ENCODE data around the gene PARP12. TPM values are rescaled to one million over a fixed set of nuclear protein-coding genes. Genes with fewer than 3 reads are reported as not detected.

Gene PARP12
- total RNA-seq, 2 donors from 2014 or later = 40.4 to 48.6 TPM

DNA sequence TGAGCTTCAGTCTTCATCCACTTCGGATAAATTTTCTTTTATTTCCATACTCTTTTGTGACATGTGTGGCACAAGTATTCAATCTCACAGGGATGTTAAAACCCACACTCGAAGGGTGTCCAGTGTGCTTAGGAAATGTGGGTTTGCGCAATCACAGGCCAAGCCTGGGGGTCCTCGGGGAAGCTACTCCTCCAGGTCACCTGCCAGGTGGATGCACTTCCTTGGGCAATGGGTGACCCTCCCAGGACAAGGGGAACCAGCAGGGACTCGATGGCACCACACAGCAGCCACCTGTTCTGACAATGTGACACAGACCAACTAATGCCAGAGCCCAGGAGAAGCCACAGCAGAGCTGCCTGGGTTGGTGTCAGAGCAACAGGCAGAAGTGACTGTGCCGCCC, 39.0 kb downstream of the PARP12 start:
- Mint-ChIP-seq H3K27ac (peak overlapping the region in 1 of 2 donors; percentile 42), H3K4me1 (ENCODE audit: low read depth in 2 of 2) (peaks cover 0 to 8% of the 10 kb centered on the region in 2 donors), H3K36me3 (peaks cover 11% of the 10 kb centered on the region), H3K4me3 (no peak overlapping the region), H3K27me3 (no peaks in the 10 kb centered on the region), H3K9me3 (no peaks in the 10 kb centered on the region)
- ATAC-seq (no peak), DNase-seq (ENCODE audit: low spot score) (no peak)

DNA sequence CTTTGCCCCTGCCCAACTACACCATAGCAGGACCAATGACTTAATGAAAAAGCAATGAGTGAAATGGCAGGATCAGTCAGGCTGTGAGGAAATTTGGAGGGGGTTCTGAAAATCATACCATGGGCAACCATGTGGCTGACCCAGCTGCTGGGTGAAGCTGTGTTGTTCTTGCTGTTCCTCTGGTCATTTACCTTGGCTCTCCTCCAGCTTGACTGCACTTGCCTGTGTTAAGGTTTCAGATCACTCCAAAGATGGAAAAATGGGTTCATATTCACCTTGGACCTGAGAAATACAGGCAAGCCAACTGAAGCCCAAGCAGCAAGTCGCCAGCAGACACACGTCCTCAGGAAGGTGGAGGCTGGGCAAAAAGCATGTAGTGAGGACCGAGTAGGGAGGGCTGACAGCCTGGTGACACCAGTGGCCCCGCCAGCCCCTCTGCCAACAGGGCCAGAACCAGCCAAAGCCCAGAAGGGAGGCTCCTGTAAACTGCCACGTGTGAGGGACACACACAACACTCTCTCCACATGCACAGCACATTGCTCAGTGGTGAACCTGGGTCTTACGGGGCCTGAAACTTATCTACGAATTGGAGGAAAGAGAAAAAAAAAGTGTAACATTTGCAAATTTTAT, 40.1 kb downstream of the PARP12 start:
- peak overlapping the region in 1 of 2 donors; percentile 3 for H3K27ac Mint-ChIP-seq
- DNase-seq (ENCODE audit: low spot score) = peak; percentile 51
- ATAC-seq = no peak
- H3K27me3 Mint-ChIP-seq = no peaks in the 10 kb centered on the region
- H3K9me3 Mint-ChIP-seq = no peaks in the 10 kb centered on the region
- peaks cover 0 to 11% of the 10 kb centered on the region in 2 donors for H3K4me1 Mint-ChIP-seq (ENCODE audit: low read depth in 2 of 2)
- peaks cover 11% of the 10 kb centered on the region for H3K36me3 Mint-ChIP-seq
- no peak overlapping the region for H3K4me3 Mint-ChIP-seq

DNA sequence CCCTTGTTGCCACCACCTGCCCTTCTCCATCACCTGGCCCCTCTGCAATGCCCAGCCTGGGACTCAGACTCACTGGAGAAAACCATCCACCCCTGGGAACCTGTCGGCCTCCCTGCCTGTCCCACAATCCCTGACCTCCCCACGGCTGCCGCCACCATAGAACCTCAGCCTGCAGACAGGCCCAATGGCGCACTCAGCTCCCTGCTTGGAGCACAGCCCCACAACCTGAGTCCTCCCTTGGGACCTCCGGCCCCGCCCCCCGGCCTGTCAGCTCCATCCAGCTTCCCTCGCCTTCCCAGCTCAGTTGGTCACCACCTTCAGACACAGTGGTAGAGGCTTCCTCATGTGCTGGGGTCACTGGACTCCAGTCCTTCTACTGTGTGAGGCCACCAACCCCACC, 41.1 kb downstream of the PARP12 start:
- ATAC-seq = peak in 1 of 2 donors; percentile 4
- Mint-ChIP-seq H3K4me3 (no peak overlapping the region), H3K9me3 (no peaks in the 10 kb centered on the region), H3K27ac (peak overlapping the region in 1 of 2 donors; percentile 3), H3K4me1 (ENCODE audit: low read depth in 2 of 2) (peaks cover 0 to 11% of the 10 kb centered on the region in 2 donors), H3K36me3 (peaks cover 11% of the 10 kb centered on the region), H3K27me3 (no peaks in the 10 kb centered on the region)
- no peak for DNase-seq (ENCODE audit: low spot score)

DNA sequence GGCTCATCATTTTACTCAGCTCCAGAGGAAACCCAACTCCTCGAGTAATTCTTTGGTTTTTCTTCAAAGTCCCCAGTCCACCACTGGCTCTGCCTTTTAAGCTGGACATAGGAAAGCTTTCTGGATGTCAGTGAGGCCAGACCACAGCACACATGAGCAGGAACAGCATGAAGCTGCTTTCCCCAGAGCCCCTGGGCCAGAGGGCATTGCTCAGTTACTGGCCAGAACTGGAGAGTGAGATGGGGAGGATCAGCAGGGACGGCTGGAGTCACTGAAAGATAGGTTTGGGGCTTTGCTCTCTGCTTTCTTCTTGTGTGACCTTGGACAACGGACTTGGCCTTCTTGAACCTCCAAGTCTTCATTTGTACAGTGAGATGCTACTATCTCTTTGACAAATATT, 43.1 kb downstream of the PARP12 start:
- Mint-ChIP-seq H3K27ac (no peak overlapping the region), H3K36me3 (peaks cover 6% of the 10 kb centered on the region), H3K4me3 (no peak overlapping the region), H3K4me1 (ENCODE audit: low read depth in 2 of 2) (peaks cover 0 to 9% of the 10 kb centered on the region in 2 donors), H3K27me3 (no peaks in the 10 kb centered on the region), H3K9me3 (no peaks in the 10 kb centered on the region)
- DNase-seq (ENCODE audit: low spot score) = peak; percentile 32
- no peak for ATAC-seq

DNA sequence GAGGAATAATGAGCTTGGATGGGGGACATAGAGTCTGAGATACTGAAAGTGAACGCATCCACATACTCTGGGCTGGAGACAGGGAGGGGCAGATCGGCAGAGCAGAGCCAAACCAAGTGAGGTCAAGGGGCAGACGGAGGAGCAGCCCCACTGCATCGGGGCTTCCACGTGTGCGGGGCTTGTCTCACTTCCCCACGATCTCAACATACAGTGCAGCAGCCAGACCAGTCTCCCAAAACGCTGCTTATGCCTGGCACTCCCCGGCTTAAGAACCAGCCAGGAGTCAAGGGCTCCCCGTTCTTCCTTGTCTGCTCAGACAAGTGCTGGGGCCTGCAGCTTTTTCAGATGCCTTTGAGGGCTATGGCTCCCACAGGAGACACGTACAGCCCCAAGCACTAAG, 43.6 kb downstream of the PARP12 start:
- Mint-ChIP-seq H3K9me3 (no peaks in the 10 kb centered on the region), H3K27me3 (no peaks in the 10 kb centered on the region), H3K36me3 (peaks cover 3% of the 10 kb centered on the region), H3K27ac (no peak overlapping the region), H3K4me1 (ENCODE audit: low read depth in 2 of 2) (peaks cover 0 to 9% of the 10 kb centered on the region in 2 donors), H3K4me3 (no peak overlapping the region)
- DNase-seq (ENCODE audit: low spot score) (no peak), ATAC-seq (no peak)

DNA sequence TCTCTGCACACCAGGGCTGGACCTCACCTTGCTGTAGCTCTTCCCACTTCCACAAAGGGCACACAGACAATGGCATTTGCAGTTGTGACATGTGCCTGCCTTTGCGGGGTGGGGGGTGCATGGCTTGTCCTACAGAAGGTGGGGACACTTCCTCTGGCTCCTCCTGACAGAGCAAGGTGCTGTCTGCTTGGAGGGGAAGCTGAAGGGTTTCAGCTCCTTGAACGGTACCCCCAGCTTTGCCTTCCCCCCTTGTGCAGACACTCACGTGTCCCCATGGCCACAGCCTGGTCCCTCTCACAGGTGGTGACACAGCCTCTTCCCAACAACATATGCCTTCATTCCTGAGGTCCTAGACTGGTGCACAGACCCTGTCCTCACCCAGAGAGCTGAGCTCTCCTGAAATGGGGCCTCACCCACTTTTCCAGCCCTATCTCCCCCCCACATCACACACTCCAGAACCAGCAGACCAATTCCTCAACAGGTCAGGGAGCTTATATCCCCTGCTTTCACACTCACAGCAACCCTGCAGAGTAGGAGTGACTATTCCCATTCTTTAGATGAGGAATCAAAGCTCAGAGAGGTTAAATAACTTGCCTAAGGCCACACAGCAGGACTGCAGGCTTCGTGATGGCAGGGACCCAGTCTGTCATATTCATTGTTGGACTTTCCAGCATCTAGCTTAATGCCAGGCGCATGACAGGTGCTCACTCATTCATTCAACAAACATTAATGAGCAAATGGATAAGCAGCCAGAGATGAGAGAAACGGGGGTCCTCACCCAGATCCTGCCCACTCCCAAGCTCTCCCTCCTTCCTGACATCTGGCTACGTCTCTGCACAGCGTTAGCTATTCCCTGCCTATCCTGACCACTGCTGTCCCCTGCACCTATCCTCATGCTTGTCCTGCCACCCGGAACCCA, 44.4 kb downstream of the PARP12 start:
- no peaks in the 10 kb centered on the region for H3K36me3 Mint-ChIP-seq
- H3K4me1 Mint-ChIP-seq (ENCODE audit: low read depth in 2 of 2) = peaks cover 0 to 9% of the 10 kb centered on the region in 2 donors
- no peak overlapping the region for H3K4me3 Mint-ChIP-seq
- H3K27me3 Mint-ChIP-seq = no peaks in the 10 kb centered on the region
- no peak overlapping the region for H3K27ac Mint-ChIP-seq
- ATAC-seq (no peak), DNase-seq (ENCODE audit: low spot score) (peak; percentile 38)
- no peaks in the 10 kb centered on the region for H3K9me3 Mint-ChIP-seq

DNA sequence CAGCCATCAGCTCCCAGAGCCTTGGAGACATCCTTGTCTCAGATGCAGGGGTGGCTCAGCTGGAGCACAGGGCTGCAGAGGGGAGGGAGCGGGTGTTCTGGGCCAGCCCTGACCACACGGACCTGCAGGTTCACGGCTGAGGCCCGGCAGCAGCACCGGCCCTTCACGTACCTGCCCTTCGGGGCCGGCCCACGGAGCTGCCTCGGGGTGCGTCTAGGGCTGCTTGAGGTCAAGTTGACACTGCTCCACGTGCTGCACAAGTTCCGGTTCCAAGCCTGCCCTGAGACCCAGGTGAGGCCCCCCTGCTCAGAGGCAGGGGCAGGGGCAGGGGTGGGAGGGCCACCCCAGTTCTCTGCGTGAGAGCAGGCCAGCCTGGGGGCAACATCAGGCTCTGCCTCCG, 45.2 kb downstream of the PARP12 start:
- H3K27me3 Mint-ChIP-seq = no peaks in the 10 kb centered on the region
- DNase-seq (ENCODE audit: low spot score) = peak; percentile 58
- H3K27ac Mint-ChIP-seq = no peak overlapping the region
- H3K9me3 Mint-ChIP-seq = no peaks in the 10 kb centered on the region
- peaks cover 0 to 9% of the 10 kb centered on the region in 2 donors for H3K4me1 Mint-ChIP-seq (ENCODE audit: low read depth in 2 of 2)
- H3K36me3 Mint-ChIP-seq = no peaks in the 10 kb centered on the region
- ATAC-seq = peak in 1 of 2 donors; percentile 8
- no peak overlapping the region for H3K4me3 Mint-ChIP-seq

DNA sequence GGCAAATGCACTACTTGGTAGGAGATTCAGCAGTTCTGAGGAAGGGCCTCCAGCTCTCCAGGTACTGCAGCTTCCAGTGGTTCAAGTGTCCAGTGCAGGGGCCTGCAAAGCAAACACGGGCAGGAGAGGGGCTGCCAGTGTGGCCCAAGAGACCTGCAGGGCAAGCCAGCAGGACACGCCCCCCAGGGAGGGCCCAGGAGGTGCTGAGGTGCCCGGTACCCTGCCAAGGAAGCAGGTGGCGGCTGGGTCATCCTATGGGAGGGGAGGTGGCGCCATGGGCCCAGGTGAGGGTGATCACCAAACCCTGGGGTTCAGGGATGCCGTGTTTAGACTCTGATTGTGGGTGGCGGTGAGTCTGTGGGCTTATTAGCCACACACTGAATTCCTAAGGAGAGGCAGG, 45.7 kb downstream of the PARP12 start:
- Mint-ChIP-seq H3K4me1 (ENCODE audit: low read depth in 2 of 2) (peaks cover 0 to 6% of the 10 kb centered on the region in 2 donors), H3K36me3 (no peaks in the 10 kb centered on the region), H3K9me3 (no peaks in the 10 kb centered on the region), H3K27me3 (no peaks in the 10 kb centered on the region), H3K27ac (no peak overlapping the region), H3K4me3 (no peak overlapping the region)
- peak; percentile 28 for DNase-seq (ENCODE audit: low spot score)
- no peak for ATAC-seq

DNA sequence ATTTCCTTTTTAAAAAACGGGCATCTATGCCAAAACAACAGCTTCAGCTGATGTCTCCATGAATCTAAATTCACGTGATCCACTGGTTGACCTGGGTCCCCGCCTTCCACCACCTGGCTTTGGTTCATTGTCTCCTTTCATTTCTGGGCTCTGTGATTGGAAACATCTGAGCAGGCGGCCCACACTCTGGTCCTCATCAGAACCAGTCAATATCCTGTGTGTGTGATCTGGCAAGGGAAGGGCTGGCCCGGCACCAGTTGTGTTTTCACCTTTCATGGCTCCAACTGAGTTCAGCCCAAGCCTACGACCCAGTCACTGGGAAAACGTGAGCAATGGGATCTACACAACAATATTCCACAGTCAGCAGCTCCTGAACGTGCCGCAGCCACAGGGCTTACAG, 46.2 kb downstream of the PARP12 start:
- no peak for ATAC-seq
- Mint-ChIP-seq H3K9me3 (no peaks in the 10 kb centered on the region), H3K27ac (no peak overlapping the region), H3K27me3 (no peaks in the 10 kb centered on the region), H3K36me3 (no peaks in the 10 kb centered on the region), H3K4me3 (no peak overlapping the region), H3K4me1 (ENCODE audit: low read depth in 2 of 2) (peaks cover 0 to 6% of the 10 kb centered on the region in 2 donors)
- no peak for DNase-seq (ENCODE audit: low spot score)

DNA sequence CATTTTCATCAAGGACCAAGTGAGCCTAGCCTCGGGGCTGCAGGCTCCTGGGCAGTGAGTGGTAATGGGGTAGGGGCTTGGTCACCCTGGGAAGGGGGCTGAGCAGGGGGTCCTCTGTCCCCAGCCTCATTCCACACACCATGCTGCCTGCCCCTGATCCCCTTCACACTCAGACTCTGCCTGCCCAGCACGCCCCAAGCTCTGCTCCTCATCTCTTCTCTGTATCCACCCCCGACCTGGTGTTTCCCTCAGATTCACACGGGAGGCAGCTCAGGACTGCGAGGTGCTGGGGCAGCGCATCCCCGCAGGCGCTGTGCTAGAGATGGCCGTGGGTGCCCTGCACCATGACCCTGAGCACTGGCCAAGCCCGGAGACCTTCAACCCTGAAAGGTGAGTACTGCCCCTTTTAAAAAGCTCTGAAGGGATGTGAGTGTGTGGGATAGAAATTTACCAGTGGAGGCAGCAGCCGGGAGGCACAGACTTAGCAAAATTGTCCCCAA, 47.2 kb downstream of the PARP12 start:
- H3K9me3 Mint-ChIP-seq = no peaks in the 10 kb centered on the region
- H3K4me3 Mint-ChIP-seq = no peak overlapping the region

DNA sequence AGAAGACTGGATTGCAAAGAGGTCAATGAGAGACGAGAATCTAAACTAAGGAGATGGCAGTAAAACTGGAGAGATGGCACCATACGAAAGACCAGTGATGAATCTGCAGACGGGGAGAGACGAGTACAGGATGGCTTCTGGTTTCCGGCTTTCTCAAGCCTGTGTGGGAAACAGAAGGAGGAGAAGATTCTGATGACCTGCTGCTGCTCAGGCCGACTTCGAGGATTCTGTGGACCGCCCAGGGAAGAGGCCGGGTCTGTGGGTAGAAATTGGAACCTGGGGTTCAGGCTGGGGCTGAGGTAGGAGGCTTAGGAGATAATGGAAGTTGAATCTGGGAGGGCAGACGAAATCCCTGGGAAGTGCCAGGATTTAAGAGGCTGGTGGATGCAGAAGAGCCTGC, 48.6 kb downstream of the PARP12 start:
- no peak for ATAC-seq

More for the DNA sequence above, 47.2 kb downstream of the PARP12 start:
- Mint-ChIP-seq H3K27me3 (no peaks in the 10 kb centered on the region), H3K4me1 (ENCODE audit: low read depth in 2 of 2) (peaks cover 0 to 8% of the 10 kb centered on the region in 2 donors), H3K27ac (no peak overlapping the region), H3K36me3 (no peaks in the 10 kb centered on the region)
- ATAC-seq (peak in 1 of 2 donors; percentile 41), DNase-seq (ENCODE audit: low spot score) (peak; percentile 44)

DNA sequence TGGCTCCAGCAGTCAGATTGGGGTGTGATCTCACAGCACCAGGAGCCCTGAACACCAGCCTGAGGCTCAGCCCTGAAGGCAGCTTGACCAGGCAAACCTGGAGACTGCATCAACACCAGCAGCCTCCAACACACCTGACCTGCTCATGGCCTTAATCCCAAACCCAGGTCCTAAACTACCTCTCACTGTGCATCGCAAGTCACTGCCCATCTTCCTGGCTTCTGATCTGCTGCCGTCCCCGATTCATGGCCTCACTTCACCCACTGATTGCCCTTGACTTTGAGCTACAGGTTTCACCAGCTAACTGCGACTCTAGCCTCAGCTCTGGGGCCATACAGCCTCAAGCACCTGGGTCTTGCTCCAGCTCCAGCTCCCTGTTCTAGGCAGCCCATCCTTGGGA, 49.1 kb downstream of the PARP12 start:
- DNase-seq (ENCODE audit: low spot score) = peak; percentile 40
- ATAC-seq = no peak
- H3K4me3 Mint-ChIP-seq = no peak overlapping the region
- H3K36me3 Mint-ChIP-seq = no peaks in the 10 kb centered on the region
- H3K27me3 Mint-ChIP-seq = no peaks in the 10 kb centered on the region
- H3K9me3 Mint-ChIP-seq = no peaks in the 10 kb centered on the region
- H3K27ac Mint-ChIP-seq = no peak overlapping the region
- peaks cover 0 to 6% of the 10 kb centered on the region in 2 donors for H3K4me1 Mint-ChIP-seq (ENCODE audit: low read depth in 2 of 2)

More for the DNA sequence above, 48.6 kb downstream of the PARP12 start:
- Mint-ChIP-seq H3K4me1 (ENCODE audit: low read depth in 2 of 2) (peaks cover 0 to 8% of the 10 kb centered on the region in 2 donors), H3K36me3 (no peaks in the 10 kb centered on the region), H3K4me3 (no peak overlapping the region), H3K27ac (no peak overlapping the region), H3K9me3 (no peaks in the 10 kb centered on the region), H3K27me3 (no peaks in the 10 kb centered on the region)
- peak; percentile 56 for DNase-seq (ENCODE audit: low spot score)

DNA sequence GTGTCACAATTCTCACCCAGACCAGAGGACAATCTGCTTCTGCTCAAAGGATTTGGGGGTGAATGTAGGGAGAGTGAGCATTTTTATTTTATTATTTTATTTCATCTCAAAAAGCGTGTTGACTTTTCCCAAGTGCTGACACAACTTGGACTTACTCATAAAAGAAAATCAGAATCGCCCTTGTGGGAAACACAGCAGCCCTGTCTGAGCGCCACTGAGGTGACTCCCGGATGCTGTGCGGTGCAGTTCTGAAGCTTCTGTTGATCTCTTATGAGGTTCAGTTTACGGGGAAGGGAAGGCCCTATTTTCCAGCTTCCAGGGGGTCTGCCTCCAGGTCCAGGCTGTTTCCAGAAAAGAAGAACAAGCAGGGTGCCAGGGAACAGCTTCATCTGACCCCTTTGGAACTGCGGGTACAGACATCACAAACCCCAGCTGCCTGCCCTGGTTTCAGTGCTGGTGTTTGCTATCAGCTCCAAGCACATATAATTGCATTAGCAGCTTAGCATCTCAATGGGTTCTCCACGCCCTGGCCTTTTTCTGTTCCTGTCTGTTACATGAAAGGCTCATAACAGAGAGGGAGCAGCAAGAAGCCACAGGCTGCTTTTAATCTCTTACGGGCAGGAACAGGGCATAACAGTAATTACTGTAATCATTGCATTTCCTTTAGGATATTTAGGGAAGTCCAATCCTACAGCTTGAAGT, 52.4 kb downstream of the PARP12 start:
- Mint-ChIP-seq H3K9me3 (no peaks in the 10 kb centered on the region), H3K4me1 (ENCODE audit: low read depth in 2 of 2) (peaks cover 0 to 2% of the 10 kb centered on the region in 2 donors), H3K36me3 (peaks cover 4% of the 10 kb centered on the region), H3K4me3 (no peak overlapping the region), H3K27ac (no peak overlapping the region), H3K27me3 (no peaks in the 10 kb centered on the region)
- ATAC-seq = no peak
- no peak for DNase-seq (ENCODE audit: low spot score)
